Measurements from ENCODE around the gene RHBDL1.
A peak's percentile ranks its signal among the peaks of the same experiment; 100 is the strongest.

Gene RHBDL1

GRCh38 chr16:637081-638018 is 38.1 kb upstream of the RHBDL1 start:
- DNase-seq, result peak; percentile 82 to 91

- DNase-seq, result no peak
Observed at GRCh38 chr16:638034-638543, 37.4 kb upstream of the RHBDL1 start.

GRCh38 chr16:638836-639235 is 36.6 kb upstream of the RHBDL1 start:
- DNase-seq, result no peak

- DNase-seq, result no peak
Observed at GRCh38 chr16:640614-641013, 34.9 kb upstream of the RHBDL1 start.

- peak; percentile 83 to 90 for DNase-seq
Observed at GRCh38 chr16:641326-642188, 33.9 kb upstream of the RHBDL1 start, which contains the start of gene MCRIP2. TSS of gene MCRIP2 (plus strand) at chr16:641828. CDS start at chr16:641992, 164 bp downstream.

GRCh38 chr16:642189-643049 is 33.1 kb upstream of the RHBDL1 start:
- peak; percentile 92 to 95 for DNase-seq

GRCh38 chr16:643050-643368 is 32.5 kb upstream of the RHBDL1 start:
- no peak for DNase-seq

- DNase-seq, result no peak
Observed at GRCh38 chr16:644556-644955, 30.9 kb upstream of the RHBDL1 start.

GRCh38 chr16:645852-646678 is 29.4 kb upstream of the RHBDL1 start:
- DNase-seq, result no peak

- no peak for DNase-seq
Observed at GRCh38 chr16:646679-647172, 28.7 kb upstream of the RHBDL1 start.

GRCh38 chr16:647173-647902 is 28.1 kb upstream of the RHBDL1 start:
- no peak for DNase-seq

- peak; percentile 44 to 45 for DNase-seq
Observed at GRCh38 chr16:648071-648780, 27.2 kb upstream of the RHBDL1 start.

GRCh38 chr16:648781-649589 is 26.5 kb upstream of the RHBDL1 start, which contains the start of gene WDR90:
TSS of gene WDR90 (plus strand) at chr16:649365. CDS start at chr16:649417, 52 bp downstream.
- DNase-seq, result peak; percentile 89 to 92

GRCh38 chr16:649631-650030 is 25.8 kb upstream of the RHBDL1 start:
- DNase-seq, result no peak

- DNase-seq, result no peak
Observed at GRCh38 chr16:651844-652243, 23.6 kb upstream of the RHBDL1 start.

GRCh38 chr16:652454-653305 is 22.8 kb upstream of the RHBDL1 start:
- no peak for DNase-seq

- DNase-seq, result no peak
Observed at GRCh38 chr16:654034-654433, 21.4 kb upstream of the RHBDL1 start.

- DNase-seq, result no peak
Observed at GRCh38 chr16:657487-657886, 18.0 kb upstream of the RHBDL1 start.
